Body of pancreas (tissue), 4 donors: ENCODE measurements around the gene KCTD11. TPM values are rescaled to one million over a fixed set of nuclear protein-coding genes. Genes with fewer than 3 reads are reported as not detected.

ENCODE experiments used
- ATAC-seq: fragments of 150-250 bp; one replicate; pipeline ENCODE4 v1.9.1; 2016
- DNase-seq, 4 donors: peaks; one replicate each; pipeline ENCODE4 v3.0.0-alpha.2; 2019
- H3K27ac ChIP-seq, 4 donors: fragments of 200-600 bp; sonication (generic); 1 replicate in 3 of 4; 2 replicates in 1 of 4; pipeline versions ENCODE4 v1.5.1 to v1.6.1; 2016 to 2019; ENCODE audit warnings: mild to moderate bottlenecking in 1 of 4, mixed read lengths in 1 of 4, moderate library complexity in 1 of 4
- H3K27me3 ChIP-seq, 2 donors: fragments of 200-600 bp; sonication (generic); one replicate each; pipeline ENCODE4 v1.6.0; 2016; ENCODE audit warnings: mild to moderate bottlenecking in 1 of 2
- H3K36me3 ChIP-seq, 2 donors: fragments of 200-600 bp; sonication (generic); replicated peaks in 1 of 2; 2 replicates each; pipeline ENCODE4 v1.5.1; 2016; ENCODE audit warnings: low read depth in 2 of 2; ENCODE audit not compliant: insufficient read depth in 1 of 2
- H3K4me1 ChIP-seq: fragments of 200-600 bp; sonication (generic); one replicate; pipeline ENCODE4 v1.6.0; 2016
- H3K4me3 ChIP-seq, 2 donors: fragments of 200-600 bp; sonication (generic); 1 replicate in 1 of 2; 2 replicates in 1 of 2; pipeline ENCODE4 v1.5.1; 2016 to 2019
- H3K9me3 ChIP-seq, 3 donors: fragments of 200-600 bp; sonication (generic); 1 replicate in 2 of 3; 2 replicates in 1 of 3; pipeline ENCODE4 v1.5.1; 2016
- CTCF ChIP-seq, 7 experiments: fragments of 450-650 bp in 4 of 7; fragments of 200-600 bp in 3 of 7; sonication (generic) in 3 of 7; IDR thresholded peaks; one replicate each; pipeline ENCODE4 v1.5.1; 2016 to 2019; ENCODE audit warnings: antibody characterized with exemption in 7 of 7
- POLR2A ChIP-seq, 3 donors: fragments of 450-650 bp; IDR thresholded peaks; one replicate each; pipeline ENCODE4 v1.6.1; 2016; ENCODE audit warnings: antibody characterized with exemption in 3 of 3, mild to moderate bottlenecking in 2 of 3
- WGBS, 2 donors: methylation state at CpG; one replicate each; pipeline ENCODE4 v1.1.5; 2017; 5-methylcytosine and 5-hydroxymethylcytosine counted together
- intact Hi-C: fragments of 100-400 bp; cut with DNase I; formaldehyde crosslinking; loops from one replicate; pipeline ENCODE4 v1.15.1; 2023
- total RNA-seq, 2 donors: library from RNA; depleted of rRNA; stranded (reverse); fragments of >200 nt; gene quantifications; one replicate each; pipeline ENCODE4 v1.1.0, GENCODE V29; 2016

Gene KCTD11
- total RNA-seq, 2 donors from 2014 or later, result 2.6 to 5.6 TPM

- Histone ChIP-seq H3K36me3 (no peaks in the 10 kb centered on the region), H3K27me3 (no peaks in the 10 kb centered on the region), H3K9me3 (no peaks in the 10 kb centered on the region), H3K4me1 (peaks cover 60% of the 10 kb centered on the region), H3K4me3 (no peak overlapping the region), H3K27ac (peak overlapping the region in 3 of 4 donors; percentile 97 to 99 (median 98))
- DNase-seq, result no peak
- no peak for ATAC-seq
- 78 to 85% methylated on average over 12 to 33 of the region's 37 CpGs for WGBS, 2 donors
- no peak for TF ChIP-seq CTCF (IDR thresholded peaks at IDR 0.05)
- TF ChIP-seq POLR2A (IDR thresholded peaks at IDR 0.05), result no peak
- intact Hi-C loops, result no loop called here
Measured at GRCh38 chr17:7352910-7353635, 1.1 kb downstream of the KCTD11 start.

- 61 to 68% methylated on average over 8 to 9 of the region's 9 CpGs for WGBS, 2 donors
- Histone ChIP-seq H3K36me3 (no peaks in the 10 kb centered on the region), H3K27me3 (no peaks in the 10 kb centered on the region), H3K4me3 (no peak overlapping the region), H3K4me1 (peaks cover 50% of the 10 kb centered on the region), H3K27ac (no peak overlapping the region), H3K9me3 (no peaks in the 10 kb centered on the region)
- no peak for DNase-seq
- intact Hi-C loops, result no loop called here
- no peak for TF ChIP-seq POLR2A (IDR thresholded peaks at IDR 0.05)
- no peak for TF ChIP-seq CTCF (IDR thresholded peaks at IDR 0.05)
- ATAC-seq, result no peak
Measured at GRCh38 chr17:7354262-7354843, 2.4 kb downstream of the KCTD11 start.

- Histone ChIP-seq H3K36me3 (no peaks in the 10 kb centered on the region), H3K27ac (no peak within 1 kb of the TSS), H3K4me3 (no peak within 1 kb of the TSS), H3K27me3 (no peaks in the 10 kb centered on the region), H3K4me1 (peaks cover 43% of the 10 kb centered on the region), H3K9me3 (no peaks in the 10 kb centered on the region)
- no peak for DNase-seq
- 56% methylated on average over 10 of the region's 10 CpGs; no CpG with 5 or more reads in 1 of the 2 donors for WGBS, 2 donors
- no peak for TF ChIP-seq CTCF (IDR thresholded peaks at IDR 0.05)
- no peak for TF ChIP-seq POLR2A (IDR thresholded peaks at IDR 0.05)
- intact Hi-C loops, result no loop called here
- ATAC-seq, result no peak
Measured at GRCh38 chr17:7355053-7355452, 3.1 kb downstream of the KCTD11 start, which contains the start of gene TMEM95. Gene TMEM95, plus strand, starts transcription at chr17:7355156. Its CDS starts 49 bp downstream, at chr17:7355205.

- TF ChIP-seq POLR2A (IDR thresholded peaks at IDR 0.05), result no peak
- intact Hi-C loops, result no loop called here
- DNase-seq (no peak), ATAC-seq (no peak)
- H3K4me3 ChIP-seq, result no peak overlapping the region
- WGBS, 2 donors, result 67 to 81% methylated on average over 8 of the region's 8 CpGs
- no peaks in the 10 kb centered on the region for H3K9me3 ChIP-seq
- no peaks in the 10 kb centered on the region for H3K36me3 ChIP-seq
- no peaks in the 10 kb centered on the region for H3K27me3 ChIP-seq
- H3K4me1 ChIP-seq, result peaks cover 39% of the 10 kb centered on the region
- H3K27ac ChIP-seq, result no peak overlapping the region
Measured at GRCh38 chr17:7355573-7355972, 3.6 kb downstream of the KCTD11 start.

DNA sequence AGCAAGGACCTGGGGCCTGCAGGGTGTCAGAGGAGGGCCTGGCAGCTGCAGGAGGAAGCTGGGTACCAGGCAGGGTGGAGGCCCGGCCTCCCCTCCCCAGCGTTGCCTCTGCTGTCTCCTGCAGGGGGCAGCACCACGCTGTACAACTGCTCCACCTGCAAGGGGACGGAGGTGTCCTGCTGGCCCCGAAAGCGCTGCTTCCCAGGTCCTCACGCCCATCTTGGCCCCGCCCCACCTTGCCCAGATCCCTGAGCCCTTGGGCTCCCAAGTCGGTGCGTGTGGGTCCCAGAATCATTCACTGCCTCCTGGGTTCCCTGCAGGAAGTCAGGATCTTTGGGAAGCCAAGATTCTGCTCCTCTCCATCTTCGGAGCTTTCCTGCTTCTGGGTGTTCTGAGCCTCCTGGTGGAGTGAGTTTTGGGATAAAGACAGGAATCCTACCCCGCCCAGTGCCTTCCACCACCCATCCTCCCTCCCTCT is 4.1 kb downstream of the KCTD11 start:
- Histone ChIP-seq H3K27me3 (no peaks in the 10 kb centered on the region), H3K4me1 (peaks cover 34% of the 10 kb centered on the region), H3K9me3 (no peaks in the 10 kb centered on the region), H3K4me3 (no peak overlapping the region), H3K27ac (no peak overlapping the region), H3K36me3 (no peaks in the 10 kb centered on the region)
- intact Hi-C loops, result no loop called here
- 5 to 13% methylated on average over 4 to 12 of the region's 12 CpGs for WGBS, 2 donors
- DNase-seq (peak; percentile 86 to 89 (median 88)), ATAC-seq (peak; percentile 38)
- TF ChIP-seq CTCF (IDR thresholded peaks at IDR 0.05), result peak; percentile 76 to 95 (median 91)
- no peak for TF ChIP-seq POLR2A (IDR thresholded peaks at IDR 0.05)
